H9 (cell line): Measurements from ENCODE around the gene SYT17. TPM values are rescaled to one million over a fixed set of nuclear protein-coding genes. Genes with fewer than 3 reads are reported as not detected.

Experiments
- DNase-seq: peaks from one replicate; pipeline ENCODE4 v3.0.0-alpha.2; 2017
- H2AFZ ChIP-seq: one replicate; pipeline ENCODE4 v1.6.1; 2013; ENCODE audit warnings: mild to moderate bottlenecking, low read length, control low read depth, moderate library complexity
- H2AK5ac ChIP-seq: 2 replicates; pipeline ENCODE4 v1.6.1; 2013; ENCODE audit warnings: low read length, control low read depth, mixed read lengths; ENCODE audit not compliant: insufficient read length
- H2BK120ac ChIP-seq: one replicate; pipeline ENCODE4 v1.6.1; 2013; ENCODE audit warnings: low read depth, mild to moderate bottlenecking, low read length, control low read depth, inconsistent platforms; ENCODE audit not compliant: poor library complexity, severe bottlenecking
- H2BK12ac ChIP-seq: 2 replicates; pipeline ENCODE4 v1.6.1; 2013; ENCODE audit warnings: low read length, control low read depth, mixed read lengths, low read depth; ENCODE audit not compliant: insufficient read length
- H2BK15ac ChIP-seq: 2 replicates; pipeline ENCODE4 v1.6.1; 2013; ENCODE audit warnings: low read depth, low read length, control low read depth
- H2BK20ac ChIP-seq: one replicate; pipeline ENCODE4 v1.6.1; 2013; ENCODE audit warnings: low read depth, mild to moderate bottlenecking, low read length, control low read depth, inconsistent platforms; ENCODE audit not compliant: poor library complexity, severe bottlenecking
- H2BK5ac ChIP-seq: 2 replicates; pipeline ENCODE4 v1.6.1; 2013; ENCODE audit warnings: low read length, control low read depth, mixed read lengths; ENCODE audit not compliant: insufficient read length
- H3K14ac ChIP-seq: 2 replicates; pipeline ENCODE4 v1.6.1; 2013; ENCODE audit warnings: low read length, control low read depth; ENCODE audit not compliant: insufficient read depth
- H3K18ac ChIP-seq: 2 replicates; pipeline ENCODE4 v1.6.1; 2013; ENCODE audit warnings: low read depth, mild to moderate bottlenecking, mixed read lengths, low read length, control low read depth; ENCODE audit not compliant: insufficient read length
- H3K23ac ChIP-seq: 2 replicates; pipeline ENCODE4 v1.6.1; 2013; ENCODE audit warnings: low read length, control low read depth, mixed read lengths, low read depth; ENCODE audit not compliant: insufficient read length
- H3K23me2 ChIP-seq: 2 replicates; pipeline ENCODE4 v1.6.1; 2013; ENCODE audit warnings: low read depth, mild to moderate bottlenecking, mixed read lengths, low read length, control low read depth; ENCODE audit not compliant: insufficient read length, poor library complexity, severe bottlenecking
- H3K27ac ChIP-seq: 2 replicates; pipeline ENCODE4 v1.5.1; 2013; ENCODE audit warnings: low read length, control low read depth, mixed read lengths, low read depth; ENCODE audit not compliant: insufficient read length
- H3K27me3 ChIP-seq: 2 replicates; pipeline ENCODE4 v1.6.1; 2013; ENCODE audit warnings: low read length, control low read depth, inconsistent platforms; ENCODE audit not compliant: insufficient read depth
- H3K4ac ChIP-seq: 2 replicates; pipeline ENCODE4 v1.6.1; 2013; ENCODE audit warnings: low read depth, mild to moderate bottlenecking, control low read depth, inconsistent platforms, low read length, moderate library complexity
- H3K4me1 ChIP-seq: 2 replicates; pipeline ENCODE4 v1.6.1; 2013; ENCODE audit warnings: low read length, control low read depth, inconsistent platforms; ENCODE audit not compliant: insufficient read depth
- H3K4me2 ChIP-seq: 2 replicates; pipeline ENCODE4 v1.6.1; 2013; ENCODE audit warnings: low read length, control low read depth, mixed read lengths; ENCODE audit not compliant: insufficient read length, insufficient read depth
- H3K56ac ChIP-seq: 2 replicates; pipeline ENCODE4 v1.6.1; 2013; ENCODE audit warnings: low read depth, mild to moderate bottlenecking, mixed read lengths, low read length, control low read depth; ENCODE audit not compliant: insufficient read length
- H3K79me1 ChIP-seq: 2 replicates; pipeline ENCODE4 v1.6.1; 2013; ENCODE audit warnings: low read depth, mild to moderate bottlenecking, moderate library complexity, low read length, control low read depth, inconsistent platforms; ENCODE audit not compliant: insufficient read depth, poor library complexity, severe bottlenecking
- H3K79me2 ChIP-seq: 2 replicates; pipeline ENCODE4 v1.6.1; 2013; ENCODE audit warnings: low read length, control low read depth, inconsistent platforms; ENCODE audit not compliant: insufficient read depth
- H3K9ac ChIP-seq: 2 replicates; pipeline ENCODE4 v1.6.1; 2013; ENCODE audit warnings: low read length, control low read depth, mixed read lengths; ENCODE audit not compliant: insufficient read length; ENCODE audit errors: extremely low read depth
- H3K9me3 ChIP-seq: one replicate; pipeline ENCODE4 v1.6.1; 2013; ENCODE audit warnings: low read depth, low read length, inconsistent platforms; ENCODE audit not compliant: control insufficient read depth
- H3T11ph ChIP-seq: one replicate; pipeline ENCODE4 v1.6.1; 2013; ENCODE audit warnings: mild to moderate bottlenecking, low read length, control low read depth, inconsistent platforms
- H4K20me1 ChIP-seq: one replicate; pipeline ENCODE4 v1.6.1; 2013; ENCODE audit not compliant: control insufficient read depth, insufficient read length, insufficient read depth
- H4K5ac ChIP-seq: 2 replicates; pipeline ENCODE4 v1.6.1; 2013; ENCODE audit warnings: low read depth, mild to moderate bottlenecking, mixed read lengths, low read length, control low read depth; ENCODE audit not compliant: insufficient read length
- H4K8ac ChIP-seq: replicated peaks from 2 replicates; pipeline ENCODE4 v1.6.1; 2013; ENCODE audit warnings: low read length, control low read depth, mixed read lengths, low read depth; ENCODE audit not compliant: insufficient read length
- H4K91ac ChIP-seq: 2 replicates; pipeline ENCODE4 v1.6.1; 2013; ENCODE audit warnings: low read depth, mild to moderate bottlenecking, moderate library complexity, mixed read lengths, low read length, control low read depth; ENCODE audit not compliant: insufficient read length
- H3K27ac Mint-ChIP-seq, 3 experiments: 2 replicates in 2 of 3; 3 replicates in 1 of 3; pipeline ENCODE4 v1.8.0; 2020 to 2021; ENCODE audit warnings: mixed read lengths in 3 of 3, mild to moderate bottlenecking in 1 of 3, moderate library complexity in 1 of 3
- H3K27me3 Mint-ChIP-seq: 2 replicates; pipeline ENCODE4 v1.8.0; 2021; ENCODE audit warnings: low read depth, mild to moderate bottlenecking, moderate library complexity, mixed read lengths
- H3K36me3 Mint-ChIP-seq, 3 experiments: 2 replicates in 2 of 3; 3 replicates in 1 of 3; pipeline ENCODE4 v1.8.0; 2020 to 2021; ENCODE audit warnings: low read depth in 3 of 3, mixed read lengths in 3 of 3; ENCODE audit not compliant: insufficient read depth in 1 of 3
- H3K4me1 Mint-ChIP-seq, 2 experiments: 2 replicates each; pipeline ENCODE4 v1.8.0; 2020; ENCODE audit warnings: mixed read lengths in 2 of 2
- H3K4me3 Mint-ChIP-seq, 2 experiments: 2 replicates in 1 of 2; 3 replicates in 1 of 2; pipeline ENCODE4 v1.8.0; 2020 to 2021; ENCODE audit warnings: mild to moderate bottlenecking in 2 of 2, mixed read lengths in 2 of 2, moderate library complexity in 1 of 2
- H3K9me3 Mint-ChIP-seq, 2 experiments: 2 replicates in 1 of 2; 3 replicates in 1 of 2; pipeline ENCODE4 v1.8.0; 2020; ENCODE audit warnings: mild to moderate bottlenecking in 2 of 2, mixed read lengths in 2 of 2, moderate library complexity in 1 of 2
- CTCF ChIP-seq: fragments of 200-600 bp; sonication (generic); conservative IDR thresholded peaks from 3 replicates; pipeline ENCODE4 v1.8.0; 2021; ENCODE audit warnings: antibody characterized with exemption, mild to moderate bottlenecking
- WGBS: extraction: QIAGEN DNeasy Blood & Tissue Kit; methylation state at CpG from one replicate; pipeline ENCODE4 v1.1.7; 2013; ENCODE audit warnings: missing lambda C conversion rate, low lambda C conversion rate, mixed read lengths; ENCODE audit not compliant: insufficient read length; ENCODE audit errors: extremely low coverage; 5-methylcytosine and 5-hydroxymethylcytosine counted together
- total RNA-seq: library from RNA; stranded (reverse); gene quantifications from 2 replicates; pipeline ENCODE4 v1.2.1, GENCODE V29; 2021

SYT17 gene
- total RNA-seq, 1 experiment from 2014 or later = 3.0 TPM

GRCh38 chr16:19119564-19119963, 48.5 kb upstream of the SYT17 start:
- Histone ChIP-seq H3K4me1 (peaks cover 6% of the 10 kb centered on the region), H2BK20ac (no peak overlapping the region), H3K27ac (no peak overlapping the region), H3K27me3 (peaks cover 2% of the 10 kb centered on the region; the same call in 1 of the 2 replicates), H4K5ac (no peak overlapping the region), H3K79me2 (no peaks in the 10 kb centered on the region), H3K9ac (no peak overlapping the region), H4K8ac (no peak overlapping the region), H3K4ac (no peak overlapping the region), H3K18ac (no peak overlapping the region), H2AFZ (no peak overlapping the region), H2BK5ac (no peak overlapping the region), H3K14ac (no peak overlapping the region), H2BK120ac (no peak overlapping the region), H3K56ac (no peak overlapping the region), H3K23me2 (peaks cover 2% of the 10 kb centered on the region), H3K4me2 (no peak overlapping the region), H2BK15ac (no peak overlapping the region), H3K23ac (no peak overlapping the region), H3T11ph (no peak overlapping the region), H3K79me1 (no peaks in the 10 kb centered on the region), H3K9me3 (no peaks in the 10 kb centered on the region), H4K20me1 (no peaks in the 10 kb centered on the region), H2AK5ac (no peak overlapping the region), H2BK12ac (no peak overlapping the region), H4K91ac (no peak overlapping the region)
- H3K27me3 Mint-ChIP-seq = peaks cover 31% of the 10 kb centered on the region
- H3K9me3 Mint-ChIP-seq = no peaks in the 10 kb centered on the region
- H3K36me3 Mint-ChIP-seq = peaks cover 0 to 3% (median 0%) of the 10 kb centered on the region in 3 experiments; a peak in 1 of 7 replicates
- H3K4me3 Mint-ChIP-seq = no peak overlapping the region
- no peak for DNase-seq
- H3K4me1 Mint-ChIP-seq = peaks cover 11 to 19% of the 10 kb centered on the region in 2 experiments
- no peak overlapping the region for H3K27ac Mint-ChIP-seq
- no peak for TF ChIP-seq CTCF
- no CpG with 5 or more reads among the region's 5 CpGs for WGBS
